ENCODE measurements around the gene PSTPIP2.
"Not testable (repeated sequence)": the region's sequence is repeated elsewhere in the genome, so short reads cannot be mapped to it uniquely, and the experiment has no call there.

Gene PSTPIP2

DNA sequence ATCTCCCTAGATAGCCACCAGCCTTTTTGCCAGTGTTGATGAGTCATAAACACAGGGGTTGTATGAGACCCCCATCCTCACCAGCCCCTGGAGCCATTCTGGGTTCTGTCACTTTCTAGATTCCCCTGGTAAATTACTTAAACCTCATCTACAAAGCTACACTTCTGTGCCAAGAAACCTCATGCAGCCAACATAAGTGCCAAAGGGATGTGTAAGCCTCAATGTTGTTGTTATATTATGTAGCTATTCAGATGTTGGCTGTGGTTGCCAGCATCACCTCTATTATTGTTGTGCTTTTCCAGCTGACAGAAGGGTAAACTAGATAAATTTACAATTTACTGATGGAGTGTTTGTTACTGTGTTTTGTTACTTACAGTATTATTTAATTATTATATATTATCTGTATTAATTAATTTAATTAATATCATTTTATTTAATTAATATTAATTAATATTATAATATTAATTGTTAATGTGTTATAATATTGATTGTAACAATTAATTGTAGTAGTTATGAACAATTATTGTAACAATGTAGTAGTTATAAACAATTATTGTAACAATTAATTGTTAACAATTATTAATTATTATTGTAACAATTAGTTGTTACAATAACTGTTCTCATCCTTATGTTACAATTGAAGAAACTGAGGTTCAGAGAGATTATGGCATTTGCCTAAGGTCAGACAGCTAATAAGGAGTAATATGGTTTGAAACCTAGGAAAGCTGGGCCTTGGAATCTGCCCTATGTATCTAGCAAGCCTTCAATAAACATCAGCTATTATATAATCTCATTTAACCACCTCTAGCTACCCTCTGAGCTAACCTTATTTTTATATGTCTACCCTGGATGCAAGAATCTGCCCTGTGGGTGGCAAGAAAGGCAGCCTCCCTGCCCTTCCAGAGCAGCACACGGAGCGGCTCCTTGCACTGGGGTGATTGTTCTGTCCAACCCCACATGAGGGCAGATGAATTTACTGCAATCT lies 36.1 kb downstream of the PSTPIP2 start:
- DNase-seq (ENCODE audit: low spot score), result no peak

DNA sequence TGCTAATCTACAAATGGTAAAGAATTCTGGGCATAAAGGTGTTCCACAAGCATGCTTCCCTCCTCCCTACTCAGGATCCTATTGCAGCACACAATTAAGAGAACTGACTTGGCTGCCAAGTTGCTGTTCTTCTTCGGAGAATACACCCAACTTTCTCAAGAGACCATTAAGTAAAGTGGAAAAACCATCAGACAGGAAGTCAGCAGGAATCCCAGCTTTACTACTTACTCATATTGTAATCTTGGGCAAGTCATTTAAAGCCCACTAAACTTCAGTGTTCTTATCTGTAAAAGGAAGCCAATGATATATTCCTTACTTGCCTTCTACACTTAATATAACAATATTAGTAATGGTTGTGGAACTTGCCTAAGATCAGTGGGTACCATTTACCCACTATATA lies 37.8 kb downstream of the PSTPIP2 start:
- no peak for DNase-seq (ENCODE audit: low spot score)

DNA sequence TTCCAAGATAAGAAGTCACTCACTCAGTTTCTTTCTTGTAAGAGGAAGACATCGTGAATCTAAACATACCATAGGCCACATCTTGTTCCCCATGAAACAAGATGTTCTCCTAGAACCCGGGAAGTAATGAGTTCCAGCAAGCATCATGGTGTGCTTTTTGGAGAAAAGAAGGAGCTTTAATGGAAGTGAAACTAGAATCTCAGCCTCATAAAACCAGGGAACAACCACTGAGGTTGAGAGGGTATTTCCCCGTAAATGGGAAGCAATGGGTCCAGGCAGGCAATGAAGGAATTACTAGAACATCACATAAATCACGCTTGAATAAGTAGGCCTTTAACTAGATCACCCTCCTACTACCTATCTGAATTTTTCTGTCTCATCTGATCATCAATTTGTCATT lies 40.3 kb downstream of the PSTPIP2 start:
- DNase-seq (ENCODE audit: low spot score), result no peak

DNA sequence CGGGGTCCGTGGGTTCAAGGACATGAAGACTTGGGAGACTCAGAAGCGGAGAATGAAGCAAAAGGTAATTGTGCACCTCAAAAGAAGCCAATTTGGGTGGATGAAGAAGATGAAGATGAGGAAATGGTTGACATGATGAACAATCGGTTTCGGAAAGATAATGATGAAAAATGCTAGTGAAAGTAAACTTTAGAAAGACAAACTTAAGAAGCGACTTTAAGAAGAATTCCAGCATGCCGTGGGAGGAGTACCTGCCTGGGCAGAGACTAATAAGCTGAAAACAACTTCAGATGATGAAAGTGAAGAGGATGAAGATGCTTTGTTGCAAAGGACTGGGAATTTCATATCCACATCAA lies 43.5 kb downstream of the PSTPIP2 start:
- no peak for DNase-seq (ENCODE audit: low spot score)

DNA sequence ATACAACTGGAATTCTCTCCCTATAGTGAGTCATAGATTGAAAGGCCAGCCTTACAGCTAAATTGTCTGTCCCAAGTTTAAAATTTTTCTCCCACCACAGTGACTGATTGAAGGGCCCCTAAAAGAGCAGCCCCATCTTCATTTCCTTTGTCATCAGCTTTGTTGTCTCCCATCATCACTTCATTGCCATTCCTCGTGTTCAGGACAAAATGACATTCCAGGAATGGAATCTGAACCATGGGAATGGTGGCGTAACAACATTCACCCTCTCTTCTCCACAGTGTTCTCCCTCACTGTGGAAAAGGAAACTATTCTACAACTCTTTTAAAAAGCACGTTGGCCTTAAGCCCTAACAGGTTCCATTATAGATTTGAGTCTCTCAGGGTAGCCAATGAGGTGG lies 52.1 kb downstream of the PSTPIP2 start:
- DNase-seq (ENCODE audit: low spot score), result no peak

DNA sequence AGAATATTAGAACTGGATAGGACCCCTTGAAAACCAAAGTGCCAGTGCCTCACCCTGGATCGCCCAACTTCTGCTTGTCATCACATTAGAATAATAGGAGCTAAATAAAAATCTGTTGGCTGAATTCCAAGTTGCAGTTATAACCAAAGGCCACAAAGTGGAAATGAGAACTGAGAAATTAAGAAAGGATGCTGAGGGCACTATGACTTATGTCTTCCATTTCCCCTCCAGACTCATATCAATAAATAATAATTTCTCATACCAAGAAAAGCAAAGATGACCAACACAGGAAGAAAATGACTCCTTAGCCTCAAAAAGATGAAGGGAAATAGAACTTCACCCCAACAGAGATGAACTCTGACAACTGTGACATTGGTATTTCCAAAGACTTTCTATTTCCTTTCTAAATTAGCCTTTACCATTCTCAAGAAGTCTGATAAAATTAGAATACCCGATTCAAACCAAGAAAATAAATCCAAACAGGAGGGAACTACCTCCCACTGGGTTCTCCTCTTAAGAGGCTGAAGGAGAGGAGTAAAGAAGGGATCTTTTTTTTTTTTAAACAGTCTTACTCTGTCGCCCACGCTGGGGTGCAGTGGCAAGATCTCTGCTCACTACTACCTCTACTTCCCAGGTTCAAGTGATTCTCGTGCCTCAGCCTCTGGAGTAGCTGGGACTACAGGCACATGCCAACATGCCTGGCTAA lies 58.4 kb downstream of the PSTPIP2 start:
- DNase-seq (ENCODE audit: low spot score), result no peak

DNA sequence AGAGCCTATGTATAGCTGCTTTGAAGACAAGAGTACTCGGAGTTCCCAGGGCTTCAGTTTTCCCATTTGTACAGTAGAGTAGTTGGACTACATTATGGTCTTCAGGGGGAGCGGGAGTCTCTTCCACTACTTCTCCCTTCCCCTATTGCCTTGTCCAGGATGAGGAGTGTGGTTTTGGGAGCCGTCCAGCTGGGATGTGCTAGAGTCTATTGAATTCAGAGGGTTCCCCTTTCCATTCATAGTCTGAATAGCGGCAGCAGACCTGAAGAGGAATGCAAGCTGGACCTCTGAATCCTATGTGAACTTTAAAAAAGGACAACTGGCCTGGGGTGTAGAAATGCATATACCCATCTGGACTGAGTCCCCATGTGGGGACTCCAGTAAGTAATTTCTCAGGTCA lies 61.4 kb downstream of the PSTPIP2 start:
- DNase-seq (ENCODE audit: low spot score), result no peak

DNA sequence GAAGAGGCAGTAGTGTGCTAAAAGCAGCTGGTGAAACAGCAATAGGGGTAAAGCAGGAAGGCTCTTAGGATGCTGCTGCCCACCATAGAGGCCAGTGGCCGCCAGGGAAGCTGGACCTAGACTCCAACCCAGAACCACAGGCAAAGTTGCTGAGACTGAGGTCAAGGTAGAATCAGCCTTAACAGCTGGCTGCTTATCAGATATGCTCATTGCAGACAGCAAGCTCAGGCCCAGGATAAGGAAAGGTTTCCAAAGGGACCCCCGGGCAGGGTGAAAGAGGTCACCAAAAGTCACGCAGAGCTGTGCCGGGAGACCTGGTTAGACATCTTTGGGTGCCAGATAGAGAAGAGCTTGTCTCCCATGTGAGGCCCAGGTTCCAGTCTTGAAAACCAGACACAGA lies 62.0 kb downstream of the PSTPIP2 start:
- no peak for DNase-seq (ENCODE audit: low spot score)

DNA sequence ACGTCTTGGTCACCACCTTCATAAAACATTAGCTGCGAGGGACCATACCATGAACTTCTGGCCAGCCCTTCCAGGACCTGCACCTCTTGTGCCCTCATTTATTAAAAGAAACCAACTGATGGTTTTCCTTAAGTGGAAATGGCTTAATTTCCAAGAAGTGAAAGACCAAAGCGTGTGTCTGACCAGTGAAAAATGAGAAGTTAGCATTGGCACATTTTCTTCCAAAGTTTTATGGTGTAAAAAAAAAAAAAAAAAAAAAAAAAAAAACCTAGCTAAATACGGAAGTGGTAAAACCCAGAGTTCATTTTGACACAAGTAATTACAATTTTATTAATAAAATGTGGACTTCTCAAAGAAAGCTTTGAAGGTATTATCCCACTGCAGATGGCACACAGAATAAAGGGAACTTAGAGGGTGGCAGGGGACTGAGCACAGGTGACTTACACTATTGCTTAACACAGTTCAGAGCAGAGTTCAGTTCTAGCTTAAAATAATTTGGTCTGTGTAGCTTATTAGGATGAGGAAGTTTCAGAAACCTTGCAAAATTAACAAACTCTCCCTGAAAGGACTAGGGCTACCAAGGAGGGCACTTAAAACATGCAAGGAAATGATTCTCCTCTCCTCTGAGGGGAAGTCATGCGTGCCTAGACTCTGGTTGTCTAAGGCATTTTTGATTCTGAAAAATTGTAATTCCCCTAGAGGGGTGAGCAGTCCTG lies 62.8 kb downstream of the PSTPIP2 start:
- DNase-seq (ENCODE audit: low spot score), result no peak

DNA sequence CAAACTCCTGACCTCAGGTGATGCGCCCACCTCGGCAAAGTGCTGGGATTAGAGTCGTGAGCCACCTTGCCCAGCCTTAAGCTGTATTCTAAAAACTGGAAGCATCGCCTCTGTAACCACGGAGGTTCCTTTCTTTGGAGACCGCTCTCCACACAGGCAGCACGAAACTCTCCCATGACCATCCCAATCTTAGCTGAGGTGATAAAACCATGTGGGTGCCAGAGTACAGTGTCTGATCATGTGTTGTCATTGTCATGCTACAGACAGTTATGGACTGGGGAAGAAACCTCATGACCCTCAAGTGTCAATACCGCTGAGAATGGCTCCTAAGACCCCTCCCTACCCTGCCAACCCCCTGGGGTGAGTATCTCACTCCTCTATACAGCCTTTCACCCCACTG lies 63.5 kb downstream of the PSTPIP2 start:
- no peak for DNase-seq (ENCODE audit: low spot score)

DNA sequence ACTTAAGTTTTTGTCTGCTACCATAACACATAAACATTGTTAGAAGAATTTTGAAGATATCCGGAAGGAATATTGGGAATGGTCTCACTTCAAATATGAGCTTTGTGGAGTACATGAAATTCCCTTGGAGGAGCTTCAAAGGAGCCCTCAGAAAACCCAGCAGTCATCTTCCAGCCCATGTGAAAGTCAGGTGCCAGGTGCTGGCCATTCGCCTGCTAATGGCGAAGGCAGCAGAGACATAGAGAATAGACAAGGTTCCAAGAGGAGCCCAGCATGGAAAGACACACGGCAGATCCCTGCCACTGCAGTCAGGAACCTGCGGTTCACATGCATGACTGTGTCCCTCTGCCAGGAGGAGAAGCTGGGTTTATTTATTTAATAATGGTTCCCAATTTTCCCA lies 64.9 kb downstream of the PSTPIP2 start:
- no peak for DNase-seq (ENCODE audit: low spot score)

DNA sequence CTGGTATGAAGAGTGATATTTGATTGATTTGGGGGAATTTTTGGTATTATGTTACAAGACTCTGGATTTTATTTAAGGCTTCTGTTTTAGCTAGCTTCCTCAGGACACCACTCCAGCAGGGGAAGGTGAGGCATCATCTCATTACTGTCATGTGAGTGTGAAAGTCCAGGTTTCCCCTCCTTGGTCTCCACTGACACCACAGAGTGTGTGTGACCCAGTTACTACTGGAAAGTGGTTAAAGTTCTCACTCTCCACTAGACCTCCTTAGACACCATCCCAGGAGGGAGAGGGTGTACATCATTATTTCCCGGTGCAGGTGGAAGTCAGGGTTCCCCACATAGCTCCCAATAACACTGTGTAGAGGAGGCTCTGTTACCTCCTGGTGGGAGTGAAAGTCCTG lies 69.1 kb downstream of the PSTPIP2 start:
- DNase-seq (ENCODE audit: low spot score), result no peak

DNA sequence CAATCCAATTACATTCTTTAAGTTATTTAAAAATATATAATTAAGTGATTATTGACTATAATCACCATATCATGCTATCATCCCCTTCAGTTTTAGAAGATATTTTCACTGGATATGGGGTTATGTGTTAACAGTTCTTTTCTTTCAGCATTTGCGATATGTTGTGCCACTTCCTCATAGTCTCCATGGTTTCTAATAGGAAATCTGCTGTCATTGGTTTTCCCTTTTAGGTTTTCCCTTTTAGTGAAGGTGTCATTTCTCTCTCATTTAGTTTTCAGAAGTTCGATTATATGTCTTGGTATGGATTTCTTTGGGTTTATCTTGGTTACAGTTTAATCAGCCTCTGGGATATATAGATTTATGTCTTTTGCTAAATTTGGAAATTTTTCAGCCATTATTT lies 70.2 kb downstream of the PSTPIP2 start:
- no peak for DNase-seq (ENCODE audit: low spot score)

DNA sequence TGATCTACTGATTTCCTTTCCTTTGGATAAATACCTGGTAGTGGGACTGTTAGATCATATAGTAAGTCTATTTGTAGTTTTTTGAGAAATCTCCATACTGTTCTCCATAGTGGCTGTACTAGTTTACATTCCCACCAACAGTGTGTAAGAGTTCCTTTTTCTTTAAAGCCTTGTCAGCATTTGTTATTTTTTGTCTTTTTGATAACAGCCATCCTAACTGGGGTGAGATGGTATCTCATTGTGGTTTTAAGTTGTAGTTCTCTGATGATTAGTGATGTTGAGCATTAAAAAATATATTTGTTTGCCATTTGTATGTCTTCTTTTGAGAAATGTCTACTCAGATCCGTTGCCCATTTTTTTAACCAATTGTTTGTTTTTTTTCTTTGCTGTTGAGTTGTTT lies 71.0 kb downstream of the PSTPIP2 start:
- DNase-seq (ENCODE audit: low spot score), result no peak

DNA sequence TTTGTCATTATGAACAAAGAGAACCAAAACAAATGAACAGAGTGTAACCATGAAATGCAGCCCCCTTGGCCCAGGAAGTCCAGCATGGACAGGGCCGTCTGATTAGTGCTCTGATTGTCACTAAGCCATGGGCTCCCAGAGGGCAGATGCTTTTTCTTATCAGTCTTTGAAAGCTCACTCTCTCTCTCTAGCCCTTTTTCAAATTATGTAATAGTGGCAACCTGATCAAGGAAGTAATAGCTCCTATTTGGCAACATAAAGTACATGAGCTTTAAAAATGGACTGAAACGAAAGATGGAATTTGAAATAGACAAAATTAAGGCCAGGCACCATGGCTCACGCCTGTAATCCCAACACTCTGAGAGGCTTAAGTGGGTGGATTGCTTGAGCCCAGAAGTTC lies 72.5 kb downstream of the PSTPIP2 start:
- DNase-seq (ENCODE audit: low spot score), result no peak

DNA sequence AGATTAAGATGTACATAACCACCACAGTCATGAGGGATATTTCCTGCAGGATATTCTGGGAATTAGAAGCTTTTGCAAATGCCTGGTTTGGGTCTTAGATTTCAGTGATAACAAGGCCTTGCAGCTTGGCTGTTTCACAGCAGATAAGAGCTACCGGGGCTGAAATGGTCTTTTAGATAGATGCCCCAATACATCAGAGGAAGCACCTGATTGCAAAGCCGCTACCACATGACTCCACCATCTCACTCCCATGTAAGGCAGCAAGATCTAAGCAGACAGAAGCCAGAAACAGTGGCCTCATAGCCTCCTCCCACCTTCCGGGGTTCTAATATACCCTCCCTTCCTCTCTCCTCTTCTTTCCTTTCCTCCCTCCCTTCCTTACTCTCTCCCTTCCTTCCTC lies 73.8 kb downstream of the PSTPIP2 start:
- DNase-seq (ENCODE audit: low spot score), result peak; percentile 36

DNA sequence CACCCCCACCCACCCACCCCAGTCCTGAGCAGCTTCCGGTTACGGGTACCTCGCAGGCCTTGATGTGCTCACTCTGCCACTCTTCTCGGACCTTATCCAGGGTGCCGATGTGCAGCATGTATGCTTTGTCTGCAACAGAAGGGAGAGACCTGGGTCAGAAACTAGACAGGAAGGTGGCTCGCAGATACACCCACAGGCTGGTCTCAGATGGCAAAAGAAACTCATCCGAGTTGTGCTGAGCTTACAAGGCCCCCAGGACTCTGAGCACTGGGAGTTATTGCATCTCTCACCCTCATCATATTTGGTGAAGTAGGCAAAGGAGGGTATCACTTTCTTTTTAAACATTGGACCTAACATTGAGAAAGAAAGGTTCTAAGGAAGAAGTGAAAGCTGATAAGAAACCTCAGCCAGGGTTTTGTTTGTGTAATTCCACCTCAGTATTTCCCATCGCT lies 74.3 kb downstream of the PSTPIP2 start:
- peak; percentile 26 for DNase-seq (ENCODE audit: low spot score)

DNA sequence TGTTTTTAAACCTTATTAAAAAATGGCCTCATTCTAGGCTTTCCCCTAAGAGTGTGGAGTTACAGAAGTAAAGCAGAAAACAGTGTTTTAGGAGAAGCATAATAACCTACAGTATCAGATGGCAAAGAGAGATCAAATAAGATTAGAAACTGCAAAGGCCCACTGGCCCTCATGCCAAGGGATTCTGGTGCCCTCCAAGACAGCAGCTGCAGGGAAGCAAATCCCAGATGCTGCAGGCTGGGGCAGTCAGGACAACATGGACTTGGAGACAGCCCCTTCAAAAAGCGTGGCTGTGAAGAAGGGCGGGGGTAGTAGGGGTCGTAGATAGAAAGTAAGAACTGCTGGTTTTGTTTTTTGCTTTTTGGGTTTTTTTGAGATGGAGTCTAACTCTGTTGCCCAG lies 76.6 kb downstream of the PSTPIP2 start:
- DNase-seq (ENCODE audit: low spot score), result no peak

DNA sequence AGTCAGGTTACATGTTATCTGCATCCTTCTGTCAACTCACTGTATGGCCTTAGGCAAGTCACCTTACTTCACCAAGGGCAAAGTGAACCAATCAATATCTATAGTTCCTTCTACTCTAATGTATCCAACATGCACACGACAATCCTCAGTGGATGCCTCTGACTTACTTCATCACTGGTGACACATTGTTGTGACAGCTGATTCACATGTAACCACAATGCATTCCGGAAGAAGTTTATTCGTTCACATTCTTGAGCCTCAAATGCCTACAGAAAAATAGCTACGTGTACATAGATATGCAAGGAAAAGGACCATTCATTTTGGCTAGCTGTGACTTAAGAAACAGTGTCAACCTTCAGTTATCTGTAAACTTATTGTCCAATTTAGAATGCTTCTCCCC lies 78.6 kb downstream of the PSTPIP2 start:
- DNase-seq (ENCODE audit: low spot score), result no peak

DNA sequence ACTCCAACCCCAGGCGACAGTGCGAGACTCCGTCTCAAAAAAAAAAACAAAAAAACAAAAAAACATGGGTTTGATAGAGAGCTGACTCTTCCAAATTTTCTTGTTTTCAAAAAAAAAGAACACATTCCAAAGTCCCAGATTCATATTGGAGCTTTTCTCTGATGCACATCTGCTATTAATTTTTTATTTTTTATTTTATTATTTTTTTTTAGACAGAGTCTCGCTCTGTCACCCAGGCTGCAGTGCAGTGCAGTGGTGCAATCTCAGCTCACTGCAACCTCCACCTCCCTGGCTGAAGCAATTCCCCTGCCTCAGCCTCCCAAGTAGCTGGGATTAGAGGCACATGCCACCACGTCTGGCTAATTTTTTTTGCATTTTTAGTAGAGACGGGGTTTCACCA lies 79.5 kb downstream of the PSTPIP2 start:
- not testable (repeated sequence) for DNase-seq (ENCODE audit: low spot score)

DNA sequence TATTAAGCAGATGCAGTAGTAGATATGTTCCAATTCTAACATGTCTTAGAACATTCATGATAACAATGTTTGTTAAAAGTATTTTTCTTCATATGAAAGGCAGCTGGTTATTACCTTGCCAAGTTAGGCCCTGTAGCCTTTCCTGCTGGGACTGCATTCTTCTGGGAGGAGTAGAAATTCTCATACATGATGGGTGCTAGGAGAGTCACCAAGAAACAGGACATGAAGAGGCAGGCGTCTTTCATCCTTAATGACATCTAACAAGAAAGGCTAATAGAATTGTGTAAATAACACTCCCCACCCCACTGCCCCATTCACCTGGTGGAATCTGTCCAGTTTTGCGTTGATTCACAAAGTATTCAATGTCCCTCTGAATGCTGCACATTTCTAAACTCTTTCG lies 80.3 kb downstream of the PSTPIP2 start:
- no peak for DNase-seq (ENCODE audit: low spot score)

DNA sequence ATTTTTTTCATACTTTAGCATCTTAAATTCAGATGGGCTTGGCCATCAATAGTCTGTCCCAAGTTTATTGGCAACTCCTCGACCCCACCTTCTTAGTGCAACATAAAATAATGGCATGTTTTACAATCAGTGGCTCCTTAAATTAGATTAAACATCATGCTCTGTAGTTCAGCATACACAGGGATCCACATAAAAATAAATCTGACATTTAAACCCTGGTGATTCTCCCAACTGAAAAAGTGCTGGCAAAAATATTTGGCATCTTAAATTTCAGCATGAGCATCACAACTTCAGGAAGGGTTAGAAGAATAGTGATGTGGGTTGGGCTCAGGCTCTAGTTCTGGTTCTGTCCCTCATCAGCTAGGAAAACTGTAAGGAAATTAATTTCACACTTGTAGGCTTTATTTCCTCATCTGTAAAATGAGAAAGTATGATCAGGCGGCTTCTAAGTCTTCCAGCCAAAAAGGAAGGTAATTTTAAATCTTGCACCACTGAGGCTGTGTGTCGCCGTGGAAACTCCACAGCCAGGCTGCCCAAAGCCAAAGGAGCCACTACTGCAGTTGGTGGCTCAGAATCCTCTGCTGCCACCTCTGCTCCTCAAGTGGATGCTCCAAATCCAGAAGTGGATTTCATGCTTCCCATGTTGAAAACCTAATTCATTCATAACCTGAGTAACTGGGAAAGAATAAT lies 87.4 kb downstream of the PSTPIP2 start:
- no peak for DNase-seq (ENCODE audit: low spot score)

All from CD4-positive, alpha-beta T cell treated with Interleukin-2 at 100 ng/mL for 4 hours (primary cell).